ENCODE measurements around the gene PAPPA2.
"Not testable (repeated sequence)": the region's sequence is repeated elsewhere in the genome, so short reads cannot be mapped to it uniquely, and the experiment has no call there.

DNA sequence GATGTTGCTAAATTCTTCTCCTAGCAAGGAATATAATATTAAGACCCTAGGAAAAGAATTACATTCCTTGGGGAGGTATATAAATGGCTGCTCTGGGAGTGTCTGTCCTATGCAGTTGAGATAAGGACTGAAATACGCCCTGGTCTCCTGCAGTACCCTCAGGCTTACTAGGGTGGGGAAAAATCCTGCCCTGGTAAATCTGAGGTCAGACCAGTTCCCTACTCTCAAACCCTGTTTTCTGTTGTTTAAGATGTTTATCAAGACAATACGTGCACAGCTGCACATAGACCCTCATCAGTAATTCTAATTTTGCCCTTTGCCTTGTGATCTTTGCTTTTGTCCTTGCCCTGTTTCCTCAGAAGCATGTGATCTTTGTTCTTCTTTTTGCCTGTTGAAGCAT, 11.2 kb upstream of the PAPPA2 start:
- not testable (repeated sequence) for TF ChIP-seq CTCF, POLR2A (IDR thresholded peaks at IDR 0.05)
